ENCODE results near the gene PCBP2.
"Not testable (repeated sequence)": the region's sequence is repeated elsewhere in the genome, so short reads cannot be mapped to it uniquely, and the experiment has no call there.

- not testable (repeated sequence) for TF ChIP-seq USF2 (IDR thresholded peaks at IDR 0.05); MAZ (IDR thresholded peaks at IDR 0.05; ENCODE audit: borderline replicate concordance, low read depth, low read length); RAD21 (conservative IDR thresholded peaks at IDR 0.05 in 1 of 2, IDR thresholded peaks at IDR 0.05 in 1 of 2); EP300 (IDR thresholded peaks at IDR 0.05); MAX (IDR thresholded peaks at IDR 0.05); SREBF2 (IDR thresholded peaks at IDR 0.05); CTCF (IDR thresholded peaks at IDR 0.05); ESRRA (IDR thresholded peaks at IDR 0.05; ENCODE audit: borderline replicate concordance, low read length)
Measured at GRCh38 chr12:53439582-53439981, 12.3 kb upstream of the PCBP2 start.

All from A549 (cell line).